OCI-LY7 (cell line): ENCODE data around the gene KCNQ5.

ENCODE experiments used
- CTCF ChIP-seq: fragments of 200-600 bp; sonication (generic); conservative IDR thresholded peaks from 2 replicates; pipeline ENCODE4 v1.5.1; 2014; ENCODE audit warnings: mild to moderate bottlenecking, antibody characterized with exemption, low read length, moderate library complexity, mixed read lengths
- EZH2phosphoT487 ChIP-seq: fragments of 200-600 bp; sonication (generic); IDR thresholded peaks from 2 replicates; pipeline ENCODE4 v1.6.1; 2018; ENCODE audit warnings: low read depth, borderline replicate concordance, mild to moderate bottlenecking, mixed run types, antibody characterized with exemption, low read length, moderate library complexity, mixed read lengths

GRCh38 chr6:73028893-73029450, 407.1 kb downstream of the KCNQ5 start:
- TF ChIP-seq CTCF = no peak
- no peak for TF ChIP-seq EZH2phosphoT487
